GM12801 (cell line): Measurements from ENCODE around the gene SOX6.

ENCODE experiments used
- CTCF ChIP-seq: IDR thresholded peaks from one replicate; pipeline ENCODE4 v1.5.1; 2011; ENCODE audit warnings: control low read depth; ENCODE audit not compliant: insufficient read length; ENCODE audit errors: extremely low read depth

SOX6 gene

GRCh38 chr11:16336204-16336603 lies 20.1 kb downstream of the SOX6 start:
- TF ChIP-seq CTCF: no peak

DNA sequence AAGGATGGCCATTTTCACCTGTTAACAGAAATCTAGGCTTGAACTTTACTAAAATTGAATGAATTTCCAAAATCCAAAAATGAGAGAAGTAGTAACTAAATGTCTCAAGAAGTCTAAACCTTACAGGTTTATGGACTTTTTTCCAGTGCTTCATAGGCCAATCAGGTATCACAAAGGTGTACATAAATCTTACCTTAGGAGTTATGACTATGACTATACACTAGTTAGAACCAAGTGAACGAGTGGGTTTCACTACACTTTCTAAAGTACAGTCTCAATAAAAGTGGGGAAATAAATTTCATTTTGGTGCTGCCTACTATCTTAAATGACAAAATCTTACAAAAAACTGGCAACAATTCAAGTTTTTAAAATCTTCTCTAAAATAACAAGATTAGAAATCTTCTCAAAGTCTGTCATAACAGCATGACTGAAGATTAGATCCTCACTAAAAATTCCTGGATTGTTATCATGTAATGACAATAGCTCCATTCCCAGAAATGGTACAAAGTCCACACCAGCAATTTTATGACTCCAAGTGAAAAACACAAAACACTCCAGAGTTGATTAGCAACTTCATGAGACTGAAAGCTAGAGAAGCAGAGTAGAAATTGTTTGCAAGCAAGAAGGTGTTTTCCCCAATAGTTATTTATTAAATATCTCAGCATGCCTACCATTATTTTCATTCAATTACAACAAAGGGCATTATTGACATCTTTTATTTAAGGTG lies 20.9 kb downstream of the SOX6 start:
- no peak for TF ChIP-seq CTCF

GRCh38 chr11:16326679-16327297 lies 29.6 kb downstream of the SOX6 start:
- no peak for TF ChIP-seq CTCF

GRCh38 chr11:16322190-16322589 lies 34.2 kb downstream of the SOX6 start:
- TF ChIP-seq CTCF: no peak

- no peak for TF ChIP-seq CTCF
These were observed 35.2 kb downstream of the SOX6 start for GRCh38 chr11:16321148-16321547.

DNA sequence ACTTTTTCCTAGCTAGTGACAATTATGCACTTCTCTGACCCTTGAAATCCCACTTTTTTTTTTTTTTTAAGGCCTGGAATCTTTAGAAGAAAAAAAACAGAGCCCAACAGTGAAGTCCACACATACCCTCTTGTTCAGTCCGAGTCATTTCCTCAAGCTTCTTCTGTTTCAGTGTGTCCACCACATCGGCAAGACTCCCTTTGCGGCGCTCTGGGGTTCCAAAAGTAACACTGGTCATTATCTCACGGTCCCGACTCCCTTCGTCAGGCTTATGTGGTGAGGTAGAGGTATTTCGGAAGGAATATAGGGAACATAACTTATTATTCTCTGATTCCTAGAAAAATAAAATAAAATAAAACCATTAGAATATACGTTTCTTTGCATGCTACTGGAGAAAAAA lies 38.0 kb downstream of the SOX6 start:
- TF ChIP-seq CTCF: no peak

DNA sequence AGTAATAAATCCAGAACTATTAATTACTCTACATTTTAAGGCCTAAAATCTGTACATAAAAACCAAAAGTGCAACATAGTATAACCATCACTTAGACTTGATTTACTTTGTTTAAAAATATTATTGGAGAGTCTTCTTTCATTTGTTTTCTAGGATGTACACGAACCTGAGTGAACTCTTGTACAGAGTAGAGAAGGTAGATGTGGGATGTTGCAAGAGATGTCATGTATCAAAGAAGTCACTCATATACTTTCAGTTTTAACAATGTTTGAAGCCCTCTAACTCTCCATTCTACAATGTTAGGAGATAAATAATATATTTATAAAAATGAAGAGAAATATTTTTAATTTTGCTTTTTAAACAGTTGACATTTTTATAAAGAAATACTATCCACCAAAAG lies 38.6 kb downstream of the SOX6 start:
- TF ChIP-seq CTCF: no peak
